ENCODE measurements around the gene METTL4.

The METTL4 gene

DNA sequence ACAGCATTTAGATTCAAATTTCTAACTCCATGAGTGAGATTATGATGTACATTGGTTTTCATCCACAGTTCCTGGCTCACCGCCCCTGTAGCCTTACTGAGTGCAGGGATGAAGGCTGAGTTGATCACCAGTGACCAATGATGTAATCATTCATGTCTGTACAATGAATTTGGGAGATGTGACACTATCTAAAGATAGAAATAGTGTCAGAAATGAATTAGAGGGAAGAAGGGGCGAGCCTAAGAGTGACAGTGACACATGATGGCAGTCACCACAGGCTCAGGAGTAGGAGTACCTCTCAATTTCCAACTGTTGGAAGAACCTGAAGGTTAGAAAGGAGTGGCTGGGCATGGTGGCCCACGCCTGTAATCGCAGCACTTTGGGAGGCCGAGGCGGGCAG, 3.2 kb downstream of the METTL4 start:
- H3K4me3 ChIP-seq (ENCODE audit: low read length), result no peak overlapping the region
- DNase-seq (ENCODE audit: low read depth), result no peak

DNA sequence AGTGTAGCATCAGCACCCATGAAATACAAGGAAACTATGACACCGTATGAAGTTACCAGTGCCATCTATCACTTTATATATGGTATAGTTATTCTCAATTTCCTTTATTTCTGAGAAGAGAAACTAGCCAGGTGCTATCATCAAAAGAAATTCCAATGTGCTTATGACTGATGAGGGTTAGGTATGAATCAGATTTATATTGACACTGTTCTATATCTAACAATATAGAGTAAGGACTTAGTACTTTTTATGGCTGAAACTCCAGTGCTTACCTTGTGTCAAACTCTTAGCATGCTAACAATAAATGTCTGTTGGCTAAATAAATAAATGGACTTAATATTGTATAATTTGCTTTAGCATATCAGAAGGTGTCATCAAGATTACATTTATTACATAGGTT, 6.9 kb downstream of the METTL4 start:
- H3K4me3 ChIP-seq (ENCODE audit: low read length), result no peak overlapping the region
- TF ChIP-seq, protein P1, sequence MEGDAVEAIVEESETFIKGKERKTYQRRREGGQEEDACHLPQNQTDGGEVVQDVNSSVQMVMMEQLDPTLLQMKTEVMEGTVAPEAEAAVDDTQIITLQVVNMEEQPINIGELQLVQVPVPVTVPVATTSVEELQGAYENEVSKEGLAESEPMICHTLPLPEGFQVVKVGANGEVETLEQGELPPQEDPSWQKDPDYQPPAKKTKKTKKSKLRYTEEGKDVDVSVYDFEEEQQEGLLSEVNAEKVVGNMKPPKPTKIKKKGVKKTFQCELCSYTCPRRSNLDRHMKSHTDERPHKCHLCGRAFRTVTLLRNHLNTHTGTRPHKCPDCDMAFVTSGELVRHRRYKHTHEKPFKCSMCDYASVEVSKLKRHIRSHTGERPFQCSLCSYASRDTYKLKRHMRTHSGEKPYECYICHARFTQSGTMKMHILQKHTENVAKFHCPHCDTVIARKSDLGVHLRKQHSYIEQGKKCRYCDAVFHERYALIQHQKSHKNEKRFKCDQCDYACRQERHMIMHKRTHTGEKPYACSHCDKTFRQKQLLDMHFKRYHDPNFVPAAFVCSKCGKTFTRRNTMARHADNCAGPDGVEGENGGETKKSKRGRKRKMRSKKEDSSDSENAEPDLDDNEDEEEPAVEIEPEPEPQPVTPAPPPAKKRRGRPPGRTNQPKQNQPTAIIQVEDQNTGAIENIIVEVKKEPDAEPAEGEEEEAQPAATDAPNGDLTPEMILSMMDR (IDR thresholded peaks at IDR 0.05; ENCODE audit: insufficient read depth, low read depth, low read length, missing control alignments), result no peak
- DNase-seq (ENCODE audit: low read depth), result no peak

More for the DNA sequence above, 3.2 kb downstream of the METTL4 start:
- TF ChIP-seq, protein P1 (IDR thresholded peaks at IDR 0.05; ENCODE audit: insufficient read depth, low read depth, low read length, missing control alignments), result no peak

DNA sequence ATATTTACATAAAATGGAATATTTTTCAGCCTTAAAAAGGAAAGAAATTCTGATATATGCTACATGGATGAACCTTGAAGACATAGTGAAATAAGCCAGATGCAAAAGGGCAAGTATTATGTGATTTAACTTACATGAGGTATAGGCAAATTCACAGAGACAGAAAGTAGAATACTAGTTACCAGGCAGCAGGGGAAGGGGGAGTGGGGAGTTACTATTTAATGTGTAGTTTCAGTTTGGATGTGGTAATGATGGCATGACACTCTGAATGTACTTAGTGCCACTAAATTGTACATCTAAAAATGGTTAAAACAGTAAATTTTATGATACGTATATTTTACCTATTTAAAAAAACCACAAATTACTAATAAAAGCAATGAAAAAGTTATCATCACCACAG, 12.1 kb downstream of the METTL4 start:
- no peak overlapping the region for H3K4me3 ChIP-seq (ENCODE audit: low read length)
- no peak for DNase-seq (ENCODE audit: low read depth)
- TF ChIP-seq, protein P1 (IDR thresholded peaks at IDR 0.05; ENCODE audit: insufficient read depth, low read depth, low read length, missing control alignments), result no peak

DNA sequence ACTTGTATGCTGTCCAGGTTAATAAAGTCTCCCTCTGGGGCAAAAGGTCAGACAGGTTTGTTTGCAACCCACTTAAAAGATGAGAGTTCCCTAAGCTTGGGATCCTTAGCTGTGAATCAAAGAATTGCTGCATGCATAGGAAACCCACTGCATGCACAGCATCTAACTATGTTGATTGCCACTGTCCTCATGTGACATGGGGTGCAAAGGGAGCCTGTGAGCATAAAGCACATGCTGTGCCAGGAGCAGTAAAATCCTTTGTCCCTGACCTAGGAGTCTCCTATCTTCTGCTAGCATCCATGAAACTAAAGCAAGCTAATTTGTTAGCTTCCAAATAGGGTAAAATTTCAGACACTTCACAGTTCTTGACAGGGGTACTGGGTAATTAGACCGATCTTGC, 13.8 kb downstream of the METTL4 start:
- no peak for DNase-seq (ENCODE audit: low read depth)
- no peak overlapping the region for H3K4me3 ChIP-seq (ENCODE audit: low read length)
- TF ChIP-seq, protein P1 (IDR thresholded peaks at IDR 0.05; ENCODE audit: insufficient read depth, low read depth, low read length, missing control alignments), result no peak

DNA sequence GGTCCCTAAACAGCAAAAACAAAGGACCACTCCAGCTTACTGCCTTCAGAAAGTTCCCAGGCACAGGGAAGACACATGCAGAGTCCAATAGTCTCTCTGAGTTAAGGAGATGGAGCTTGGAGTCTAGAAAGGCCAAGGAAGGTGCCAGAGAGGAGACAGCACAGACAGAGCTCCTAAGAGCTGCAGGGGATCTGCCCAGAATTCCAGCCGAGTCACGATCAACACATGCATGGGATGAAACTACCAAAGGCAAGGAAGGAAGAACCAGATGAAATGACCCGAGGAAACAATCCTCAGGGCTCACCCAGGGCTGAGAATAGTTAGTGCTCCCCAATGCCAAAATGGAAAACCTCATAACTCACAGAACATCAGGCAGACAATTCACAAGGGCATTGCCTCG, 15.4 kb downstream of the METTL4 start:
- no peak overlapping the region for H3K4me3 ChIP-seq (ENCODE audit: low read length)
- TF ChIP-seq, protein P1 (IDR thresholded peaks at IDR 0.05; ENCODE audit: insufficient read depth, low read depth, low read length, missing control alignments), result no peak
- DNase-seq (ENCODE audit: low read depth), result no peak

DNA sequence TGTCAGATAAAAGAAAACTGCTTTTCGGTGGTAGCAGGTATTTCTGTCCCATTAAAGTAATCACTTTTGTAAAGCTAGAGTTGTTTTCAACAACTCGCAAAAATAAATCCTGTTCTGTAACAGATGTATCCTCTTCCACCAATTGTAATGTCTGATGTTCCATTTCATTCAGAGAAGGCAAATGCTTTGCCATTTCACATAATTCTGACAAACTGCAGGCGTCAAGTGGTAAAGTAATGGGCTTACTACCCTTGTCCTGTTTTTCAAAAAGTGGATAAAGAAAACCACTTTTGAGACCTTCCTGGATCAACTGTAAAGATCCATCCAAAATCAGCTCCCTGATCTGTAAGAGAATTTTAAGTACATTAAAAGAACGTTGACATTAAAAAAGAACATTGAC, 16.6 kb downstream of the METTL4 start:
- DNase-seq (ENCODE audit: low read depth), result no peak
- TF ChIP-seq, protein P1 (IDR thresholded peaks at IDR 0.05; ENCODE audit: insufficient read depth, low read depth, low read length, missing control alignments), result no peak
- H3K4me3 ChIP-seq (ENCODE audit: low read length), result no peak overlapping the region

DNA sequence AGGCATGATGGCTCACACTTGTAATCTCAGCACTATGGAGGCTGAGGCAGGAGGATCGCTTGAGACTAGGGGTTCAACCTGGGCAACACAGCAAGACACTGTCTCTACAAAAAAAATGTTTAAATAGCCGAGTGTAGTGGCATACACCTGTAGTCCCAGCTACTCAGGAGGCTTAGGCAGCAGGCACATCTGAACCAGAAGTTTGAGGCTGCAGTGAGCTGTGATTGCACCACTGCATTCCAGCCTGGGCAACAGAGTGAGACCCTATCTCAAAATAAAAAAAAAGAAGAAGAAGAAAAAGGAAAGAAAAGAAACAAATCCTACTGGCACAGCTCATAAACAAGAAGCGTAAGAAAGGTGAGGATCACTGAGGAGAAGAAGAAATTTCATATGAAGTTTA, 19.9 kb downstream of the METTL4 start:
- no peak for DNase-seq (ENCODE audit: low read depth)
- TF ChIP-seq, protein P1 (IDR thresholded peaks at IDR 0.05; ENCODE audit: insufficient read depth, low read depth, low read length, missing control alignments), result no peak
- no peak overlapping the region for H3K4me3 ChIP-seq (ENCODE audit: low read length)
